SK-N-SH (cell line): Measurements from ENCODE around the gene PLEKHM2.

Experiments used
- POLR2AphosphoS5 ChIP-seq: IDR thresholded peaks from 2 replicates; pipeline ENCODE4 v1.6.1; 2012; ENCODE audit warnings: low read depth, low read length
- TCF12 ChIP-seq: IDR thresholded peaks from 2 replicates; pipeline ENCODE4 v1.4.0; 2012
- TF ChIP-seq, protein P1 (sequence below): fragments of 200-600 bp; sonication (generic); IDR thresholded peaks from 2 replicates; pipeline ENCODE4 v1.6.1; 2017; ENCODE audit warnings: antibody characterized with exemption, mild to moderate bottlenecking, moderate library complexity

DNA sequence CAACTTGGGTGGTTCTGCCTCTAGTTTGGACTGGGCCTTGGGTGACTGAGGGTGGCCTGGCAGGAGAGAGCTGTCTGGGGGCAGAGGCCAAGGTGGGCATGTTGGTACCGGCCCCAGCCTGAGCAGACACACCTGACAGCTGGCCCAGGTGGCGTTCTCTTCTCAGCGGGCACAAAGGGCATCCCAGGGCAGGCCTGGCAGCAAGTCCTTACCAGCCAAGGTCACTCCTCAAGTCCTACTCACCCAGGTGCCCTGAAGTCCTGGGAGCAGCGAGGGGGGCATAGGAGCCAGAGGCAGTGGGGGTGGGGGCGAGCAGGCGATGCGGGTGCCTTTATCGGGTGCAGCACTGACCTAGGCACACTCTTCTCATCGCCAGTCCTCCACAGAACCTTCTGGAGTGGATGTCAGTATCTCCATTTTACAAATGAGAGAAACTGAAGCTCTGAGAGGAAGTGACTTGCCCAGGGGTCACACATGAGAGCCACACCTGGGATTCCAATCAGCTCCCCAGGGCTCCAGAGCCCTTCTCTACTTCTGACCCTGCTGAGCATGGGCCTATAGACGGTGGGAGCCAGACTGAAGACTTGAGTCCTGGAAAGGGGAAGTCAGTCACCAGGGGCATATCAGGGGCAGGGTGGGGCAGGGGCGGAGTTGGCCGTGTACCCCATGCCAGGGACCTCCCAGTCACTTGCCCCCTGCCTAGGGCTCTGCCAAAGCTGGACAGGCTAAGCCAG is 51.4 kb downstream of the PLEKHM2 start:
- TF ChIP-seq, protein P1, sequence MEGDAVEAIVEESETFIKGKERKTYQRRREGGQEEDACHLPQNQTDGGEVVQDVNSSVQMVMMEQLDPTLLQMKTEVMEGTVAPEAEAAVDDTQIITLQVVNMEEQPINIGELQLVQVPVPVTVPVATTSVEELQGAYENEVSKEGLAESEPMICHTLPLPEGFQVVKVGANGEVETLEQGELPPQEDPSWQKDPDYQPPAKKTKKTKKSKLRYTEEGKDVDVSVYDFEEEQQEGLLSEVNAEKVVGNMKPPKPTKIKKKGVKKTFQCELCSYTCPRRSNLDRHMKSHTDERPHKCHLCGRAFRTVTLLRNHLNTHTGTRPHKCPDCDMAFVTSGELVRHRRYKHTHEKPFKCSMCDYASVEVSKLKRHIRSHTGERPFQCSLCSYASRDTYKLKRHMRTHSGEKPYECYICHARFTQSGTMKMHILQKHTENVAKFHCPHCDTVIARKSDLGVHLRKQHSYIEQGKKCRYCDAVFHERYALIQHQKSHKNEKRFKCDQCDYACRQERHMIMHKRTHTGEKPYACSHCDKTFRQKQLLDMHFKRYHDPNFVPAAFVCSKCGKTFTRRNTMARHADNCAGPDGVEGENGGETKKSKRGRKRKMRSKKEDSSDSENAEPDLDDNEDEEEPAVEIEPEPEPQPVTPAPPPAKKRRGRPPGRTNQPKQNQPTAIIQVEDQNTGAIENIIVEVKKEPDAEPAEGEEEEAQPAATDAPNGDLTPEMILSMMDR = no peak
- TF ChIP-seq TCF12 (no peak), POLR2AphosphoS5 (no peak)
